Stimulated activated CD4-positive, alpha-beta T cell treated with anti-CD3 and anti-CD28 coated beads, Interleukin-12 subunit alpha, Interleukin-12 subunit beta, amount 100 ng/mL, for 48 hours (primary cell): ENCODE measurements around the gene FFAR3.
"Not testable (repeated sequence)": the region's sequence is repeated elsewhere in the genome, so short reads cannot be mapped to it uniquely, and the experiment has no call there.

Experiments used
- DNase-seq, 3 donors: peaks; one replicate each; pipeline ENCODE4 v3.0.0-alpha.2; 2020; ENCODE audit warnings: low read depth in 2 of 3, low spot score in 1 of 3

FFAR3 gene

DNA sequence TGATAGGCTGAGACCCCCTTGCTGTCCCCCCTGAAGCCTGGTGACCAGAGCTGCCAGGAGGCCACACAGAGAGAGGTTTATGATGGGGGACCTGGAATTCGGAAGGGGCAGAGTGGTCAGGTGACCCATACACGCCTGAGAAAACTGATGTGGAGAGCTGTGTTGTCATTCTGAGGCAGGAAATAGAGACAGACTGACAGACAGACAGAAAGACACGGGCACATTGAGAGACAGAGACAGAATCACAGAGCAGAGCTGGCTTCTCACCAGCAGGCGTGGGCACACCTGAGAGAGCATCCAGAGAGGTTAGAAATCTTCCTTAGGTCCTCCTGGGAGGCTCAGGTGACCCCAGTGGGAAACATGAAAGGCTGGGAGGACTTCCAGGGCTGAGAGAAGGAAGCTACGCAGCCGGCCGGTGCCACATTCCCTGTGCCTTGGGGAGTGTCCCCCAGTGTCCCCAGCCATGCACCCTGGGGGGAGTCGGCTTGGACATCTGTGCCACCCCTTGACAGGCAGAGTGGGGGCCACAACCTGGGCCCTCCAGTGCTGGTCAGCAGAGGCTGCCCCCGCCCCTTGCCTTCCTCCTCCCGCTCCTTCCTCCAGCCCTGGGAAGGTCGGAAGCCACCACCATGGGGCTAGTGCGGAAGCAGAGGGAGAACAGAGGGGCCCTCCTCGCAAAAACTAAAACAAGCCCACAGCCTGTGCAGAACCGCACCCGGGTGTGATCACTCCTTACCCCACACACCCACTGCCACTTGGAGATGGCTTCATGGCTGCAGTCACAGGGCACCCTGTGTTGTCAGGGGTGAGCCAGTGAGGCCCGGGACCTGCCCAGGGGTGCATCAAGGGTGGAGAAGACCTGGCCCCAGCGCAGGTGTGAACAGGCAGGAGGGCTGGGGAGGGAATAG lies 8.4 kb upstream of the FFAR3 start:
- DNase-seq: no peak

DNA sequence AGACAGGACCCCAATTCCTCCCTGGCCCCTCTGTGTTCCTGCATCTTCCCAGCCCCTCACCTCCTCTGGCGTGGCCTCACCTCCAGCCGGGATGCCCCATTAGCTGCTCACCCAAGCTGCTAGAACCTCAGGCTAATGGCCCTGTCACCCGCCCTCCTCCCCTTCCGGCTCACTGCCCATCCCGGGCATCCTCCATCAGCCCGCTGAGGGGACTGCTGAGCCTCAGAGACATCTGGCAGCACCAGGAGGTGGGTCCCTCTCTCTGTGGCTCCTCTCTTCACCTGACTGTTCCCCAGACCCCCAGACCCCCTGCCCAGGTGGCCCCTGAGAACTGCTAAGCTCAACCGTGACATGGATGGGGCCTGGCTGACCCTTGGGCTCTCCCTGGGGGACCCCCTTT lies 7.7 kb upstream of the FFAR3 start:
- DNase-seq: no peak

DNA sequence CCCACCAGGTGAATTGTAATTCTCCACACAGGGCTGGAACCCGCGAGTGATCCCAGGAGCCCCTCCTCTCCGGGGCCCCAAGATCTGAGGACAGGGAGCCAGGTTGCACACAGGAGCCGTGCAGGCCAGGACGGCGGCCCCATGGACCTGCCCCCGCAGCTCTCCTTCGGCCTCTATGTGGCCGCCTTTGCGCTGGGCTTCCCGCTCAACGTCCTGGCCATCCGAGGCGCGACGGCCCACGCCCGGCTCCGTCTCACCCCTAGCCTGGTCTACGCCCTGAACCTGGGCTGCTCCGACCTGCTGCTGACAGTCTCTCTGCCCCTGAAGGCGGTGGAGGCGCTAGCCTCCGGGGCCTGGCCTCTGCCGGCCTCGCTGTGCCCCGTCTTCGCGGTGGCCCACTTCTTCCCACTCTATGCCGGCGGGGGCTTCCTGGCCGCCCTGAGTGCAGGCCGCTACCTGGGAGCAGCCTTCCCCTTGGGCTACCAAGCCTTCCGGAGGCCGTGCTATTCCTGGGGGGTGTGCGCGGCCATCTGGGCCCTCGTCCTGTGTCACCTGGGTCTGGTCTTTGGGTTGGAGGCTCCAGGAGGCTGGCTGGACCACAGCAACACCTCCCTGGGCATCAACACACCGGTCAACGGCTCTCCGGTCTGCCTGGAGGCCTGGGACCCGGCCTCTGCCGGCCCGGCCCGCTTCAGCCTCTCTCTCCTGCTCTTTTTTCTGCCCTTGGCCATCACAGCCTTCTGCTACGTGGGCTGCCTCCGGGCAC lies 6.7 kb upstream of the FFAR3 start:
- no peak for DNase-seq

- DNase-seq: no peak
Observed at GRCh38 chr19:35352177-35352447, 6.1 kb upstream of the FFAR3 start.

DNA sequence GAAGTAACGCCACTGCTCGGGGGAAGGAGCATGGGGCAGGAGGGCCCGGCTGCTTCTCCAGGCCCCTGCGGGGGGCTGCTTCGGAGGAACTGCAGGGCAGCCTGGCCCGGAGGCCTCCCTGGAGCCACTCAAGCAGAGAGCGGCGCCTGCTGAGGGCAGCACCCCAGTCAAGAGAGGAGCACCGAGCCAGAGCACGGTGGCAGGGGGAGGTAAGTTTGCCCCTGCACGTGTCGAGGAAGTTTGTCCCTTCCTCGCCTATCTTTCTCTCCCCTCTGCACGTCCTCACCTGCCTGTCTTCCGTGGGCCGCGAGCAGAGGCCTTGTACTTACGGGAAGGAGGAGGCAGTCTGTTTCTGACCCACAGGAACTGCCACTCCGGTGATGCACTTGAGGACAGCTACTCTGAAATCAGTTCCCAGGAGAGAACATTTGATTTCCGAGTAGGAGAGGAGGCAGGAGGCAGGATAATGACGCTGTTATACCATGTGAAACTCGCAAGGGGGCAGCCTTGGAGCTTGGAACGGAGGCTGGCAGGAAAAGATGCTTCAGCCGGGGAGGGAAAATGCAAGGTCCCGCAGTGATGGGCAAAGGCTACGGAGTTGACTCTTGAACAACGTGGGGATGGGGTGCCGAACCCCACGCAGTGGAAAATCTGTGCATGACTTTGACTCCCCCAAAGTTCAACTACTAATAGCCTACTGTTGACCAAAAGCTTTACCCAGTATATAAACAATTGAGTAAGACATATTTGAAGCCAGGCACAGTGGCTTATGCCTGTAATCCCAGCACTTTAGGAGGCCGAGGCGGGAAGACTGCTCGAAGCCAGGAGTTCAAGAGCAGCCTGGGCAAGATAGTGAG lies 5.6 kb upstream of the FFAR3 start:
- peak; percentile 61 to 74 (median 67) for DNase-seq

GRCh38 chr19:35353635-35354034 lies 4.6 kb upstream of the FFAR3 start:
- DNase-seq: no peak

- DNase-seq: no peak
Observed at GRCh38 chr19:35354898-35355297, 3.4 kb upstream of the FFAR3 start.

GRCh38 chr19:35355791-35356460 lies 2.3 kb upstream of the FFAR3 start:
- DNase-seq: no peak

- not testable (repeated sequence) for DNase-seq
Observed at GRCh38 chr19:35358834-35359233, 574 bp downstream of the FFAR3 start.

DNA sequence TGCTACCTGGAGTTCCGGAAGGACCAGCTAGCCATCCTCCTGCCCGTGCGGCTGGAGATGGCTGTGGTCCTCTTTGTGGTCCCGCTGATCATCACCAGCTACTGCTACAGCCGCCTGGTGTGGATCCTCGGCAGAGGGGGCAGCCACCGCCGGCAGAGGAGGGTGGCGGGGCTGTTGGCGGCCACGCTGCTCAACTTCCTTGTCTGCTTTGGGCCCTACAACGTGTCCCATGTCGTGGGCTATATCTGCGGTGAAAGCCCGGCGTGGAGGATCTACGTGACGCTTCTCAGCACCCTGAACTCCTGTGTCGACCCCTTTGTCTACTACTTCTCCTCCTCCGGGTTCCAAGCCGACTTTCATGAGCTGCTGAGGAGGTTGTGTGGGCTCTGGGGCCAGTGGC lies 1.1 kb downstream of the FFAR3 start:
- not testable (repeated sequence) for DNase-seq

DNA sequence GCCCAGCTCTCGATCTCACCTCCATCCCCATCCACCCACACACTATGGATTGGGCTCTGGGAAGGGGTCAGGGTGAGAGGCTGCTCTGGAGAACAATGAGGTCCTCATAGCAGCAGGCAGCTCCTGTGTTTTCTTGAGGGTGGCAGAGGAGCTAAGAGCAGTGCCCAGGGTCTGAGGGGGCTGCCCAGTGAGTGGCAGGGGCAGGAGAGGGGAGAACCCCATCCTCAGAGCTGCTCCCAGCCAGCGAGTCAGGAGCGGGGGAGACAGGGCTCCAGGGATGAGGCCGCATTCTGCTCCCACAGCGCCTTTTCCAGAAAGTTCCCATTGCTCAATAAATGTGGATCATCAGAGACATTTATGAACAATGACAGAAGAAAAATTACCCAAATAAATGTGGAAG lies 1.8 kb downstream of the FFAR3 start:
- DNase-seq: not testable (repeated sequence)

DNA sequence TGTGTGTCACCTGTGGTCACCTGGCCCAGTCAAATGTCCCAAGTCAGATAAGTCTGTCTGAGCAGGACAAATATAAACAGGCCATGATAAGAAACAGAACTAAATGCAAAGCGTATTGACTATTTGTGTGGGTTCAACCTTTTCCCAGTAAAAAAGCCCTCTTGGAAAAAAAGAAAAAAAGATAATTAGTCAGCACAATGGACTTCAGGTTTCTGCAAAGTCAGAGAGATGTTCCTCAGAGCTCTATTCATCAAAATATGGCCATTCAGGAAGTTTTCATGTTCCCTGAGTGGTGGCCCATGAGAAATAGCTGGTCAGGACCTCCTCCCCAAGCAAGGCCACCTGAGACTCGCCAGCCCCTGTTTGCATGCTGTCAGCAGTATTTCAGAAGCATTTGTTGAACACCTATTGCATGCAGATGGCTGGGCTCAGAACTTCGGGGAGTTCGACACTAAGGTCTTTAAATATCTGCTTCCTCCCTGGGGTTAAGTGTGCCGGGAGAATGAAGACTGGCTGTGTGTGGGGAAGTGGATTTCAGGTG lies 2.7 kb downstream of the FFAR3 start:
- DNase-seq: no peak

- no peak for DNase-seq
Observed at GRCh38 chr19:35362261-35363000, 4.2 kb downstream of the FFAR3 start.

DNA sequence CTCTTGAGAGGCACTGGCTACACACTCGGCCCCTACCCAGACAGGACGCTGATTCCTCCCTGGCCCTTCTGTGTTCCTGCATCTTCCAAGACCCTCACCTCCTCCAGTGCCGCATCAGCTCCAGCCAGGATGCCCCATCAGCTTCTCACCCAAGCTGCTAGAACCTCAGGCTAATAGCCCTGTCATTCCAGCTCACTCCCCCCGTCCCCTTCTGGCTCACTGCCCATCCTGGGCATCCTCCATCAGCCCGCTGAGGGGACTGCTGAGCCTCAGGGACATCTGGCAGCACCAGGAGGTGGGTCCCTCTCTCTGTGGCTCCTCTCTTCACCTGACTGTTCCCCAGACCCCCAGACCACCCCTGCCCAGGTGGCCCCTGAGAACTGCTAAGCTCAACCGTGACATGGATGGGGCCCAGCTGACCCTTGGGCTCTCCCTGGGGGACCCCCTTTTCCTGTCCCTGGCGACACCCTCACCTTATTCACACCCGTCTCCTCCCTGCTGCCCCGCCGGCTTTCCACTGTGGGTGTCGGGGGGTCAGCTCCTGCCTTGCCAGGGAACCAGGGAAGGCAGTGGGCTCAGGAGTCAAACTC lies 4.8 kb downstream of the FFAR3 start:
- DNase-seq: no peak

DNA sequence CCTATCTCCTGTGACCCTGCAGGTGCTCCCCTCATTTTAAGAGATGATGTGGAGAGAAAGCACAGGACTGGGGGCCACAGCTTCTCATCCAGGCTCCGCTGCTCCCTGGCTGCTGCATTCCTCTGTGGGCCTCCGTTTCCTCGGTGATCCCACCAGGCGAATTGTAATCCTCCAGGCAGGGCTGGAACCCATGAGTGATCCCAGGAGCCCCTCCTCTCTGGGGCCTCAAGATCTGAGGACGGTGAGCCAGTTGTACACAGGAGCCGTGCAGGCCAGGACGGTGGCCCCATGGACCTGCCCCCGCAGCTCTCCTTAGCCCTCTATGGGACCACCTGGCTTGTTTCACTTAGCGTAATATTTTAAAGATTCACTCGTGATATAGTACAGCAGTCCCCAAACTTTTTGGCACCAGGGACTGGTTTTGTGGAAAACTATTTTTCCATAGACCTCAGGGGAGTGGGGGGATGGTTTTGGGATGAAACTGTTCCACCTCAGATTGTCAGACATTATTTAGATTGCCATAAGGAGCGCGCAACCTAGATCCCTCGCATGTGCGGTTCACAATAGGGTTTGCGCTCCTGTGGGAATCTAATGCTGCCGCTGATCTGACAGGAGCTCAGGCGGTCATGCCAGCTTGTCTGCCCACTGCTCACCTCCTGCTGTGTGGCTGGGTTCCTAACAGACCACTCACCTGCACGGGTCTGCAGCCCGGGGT lies 5.6 kb downstream of the FFAR3 start:
- no peak for DNase-seq

GRCh38 chr19:35365303-35365702 lies 7.0 kb downstream of the FFAR3 start:
- DNase-seq: no peak

DNA sequence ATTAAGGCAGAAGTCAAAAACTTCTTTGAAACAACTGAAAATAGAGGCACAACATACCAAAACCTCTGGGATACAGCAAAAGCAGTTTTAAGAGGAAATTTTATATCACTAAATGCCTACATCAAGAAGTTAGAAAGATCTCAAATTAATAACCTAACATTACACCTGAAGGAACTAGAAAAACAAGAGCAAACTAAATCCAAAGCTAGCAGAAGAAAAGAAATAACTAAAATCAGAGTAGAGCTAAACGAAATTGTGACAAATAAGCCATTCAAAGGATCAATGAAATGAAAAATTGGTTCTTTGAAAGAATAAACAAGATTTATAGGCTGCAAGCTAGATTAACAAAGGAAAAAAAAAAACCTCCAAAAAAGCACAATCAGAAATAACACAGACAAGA lies 10.1 kb downstream of the FFAR3 start:
- no peak for DNase-seq

GRCh38 chr19:35369522-35369921 lies 11.3 kb downstream of the FFAR3 start:
- DNase-seq: no peak

- DNase-seq: no peak
Observed at GRCh38 chr19:35370722-35371121, 12.5 kb downstream of the FFAR3 start, which contains the start of gene GPR42. GPR42 (plus strand) TSS chr19:35371068; CDS start chr19:35371360, 292 bp downstream.
